Measurements from ENCODE around the gene NUDT13.
"Not testable (repeated sequence)": the region's sequence is repeated elsewhere in the genome, so short reads cannot be mapped to it uniquely, and the experiment has no call there.

The NUDT13 gene

DNA sequence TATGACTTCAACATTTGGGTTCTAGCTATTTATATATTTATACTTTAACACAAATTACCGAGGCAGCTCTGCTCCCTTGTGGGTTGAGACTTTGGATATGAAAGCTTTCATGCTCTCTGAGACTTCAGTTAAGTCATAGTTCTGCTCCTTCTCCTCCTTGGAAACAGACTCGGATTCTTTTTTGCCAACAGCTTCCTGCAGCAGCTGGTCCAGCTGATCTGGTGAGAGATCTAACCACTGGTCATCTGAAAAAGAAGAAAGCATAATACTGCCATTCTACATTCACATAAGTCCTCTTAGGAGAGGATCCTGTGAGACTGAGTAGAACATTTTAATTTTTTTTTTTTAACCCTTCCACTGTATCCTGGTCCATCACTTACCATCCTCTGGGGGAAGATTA is 29.0 kb downstream of the NUDT13 start:
- TF ChIP-seq, protein P1, sequence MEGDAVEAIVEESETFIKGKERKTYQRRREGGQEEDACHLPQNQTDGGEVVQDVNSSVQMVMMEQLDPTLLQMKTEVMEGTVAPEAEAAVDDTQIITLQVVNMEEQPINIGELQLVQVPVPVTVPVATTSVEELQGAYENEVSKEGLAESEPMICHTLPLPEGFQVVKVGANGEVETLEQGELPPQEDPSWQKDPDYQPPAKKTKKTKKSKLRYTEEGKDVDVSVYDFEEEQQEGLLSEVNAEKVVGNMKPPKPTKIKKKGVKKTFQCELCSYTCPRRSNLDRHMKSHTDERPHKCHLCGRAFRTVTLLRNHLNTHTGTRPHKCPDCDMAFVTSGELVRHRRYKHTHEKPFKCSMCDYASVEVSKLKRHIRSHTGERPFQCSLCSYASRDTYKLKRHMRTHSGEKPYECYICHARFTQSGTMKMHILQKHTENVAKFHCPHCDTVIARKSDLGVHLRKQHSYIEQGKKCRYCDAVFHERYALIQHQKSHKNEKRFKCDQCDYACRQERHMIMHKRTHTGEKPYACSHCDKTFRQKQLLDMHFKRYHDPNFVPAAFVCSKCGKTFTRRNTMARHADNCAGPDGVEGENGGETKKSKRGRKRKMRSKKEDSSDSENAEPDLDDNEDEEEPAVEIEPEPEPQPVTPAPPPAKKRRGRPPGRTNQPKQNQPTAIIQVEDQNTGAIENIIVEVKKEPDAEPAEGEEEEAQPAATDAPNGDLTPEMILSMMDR (IDR thresholded peaks at IDR 0.05; ENCODE audit: low read depth, low read length, missing control alignments) = no peak
- in situ Hi-C loops (cut with HindIII; ENCODE audit: low pct_ligation_motif_present, low sequenced_read_pairs) = no loop called here
- Histone ChIP-seq H3K36me3 (replicated peaks) (peaks cover 53% of the 10 kb centered on the region), H3K4me3 (ENCODE audit: low read depth, low read length) (no peak overlapping the region), H3K27me3 (replicated peaks) (no peaks in the 10 kb centered on the region), H3K27ac (no peak overlapping the region)
- no peak for DNase-seq

DNA sequence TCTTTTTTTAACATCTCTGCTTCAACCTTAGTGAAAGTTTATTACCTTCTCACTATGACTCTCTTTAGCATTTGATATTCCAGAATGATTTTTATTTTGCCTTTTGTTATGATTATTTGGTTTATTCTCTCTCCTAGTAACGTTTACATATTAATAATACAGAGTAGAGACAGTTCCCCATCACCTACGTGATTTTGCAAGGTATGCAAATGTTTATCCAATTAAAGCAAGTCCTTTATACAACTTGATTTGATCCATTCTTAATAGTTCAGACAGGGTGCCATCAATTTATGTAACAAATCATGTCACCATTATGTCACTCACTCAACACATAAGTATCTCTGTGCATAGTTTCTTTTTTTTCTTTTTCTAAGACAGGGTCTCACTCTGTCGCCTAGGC is 31.3 kb downstream of the NUDT13 start:
- TF ChIP-seq, protein P1 (IDR thresholded peaks at IDR 0.05; ENCODE audit: low read depth, low read length, missing control alignments) = no peak
- H3K36me3 ChIP-seq (replicated peaks) = peaks cover 50% of the 10 kb centered on the region
- DNase-seq = no peak
- H3K27ac ChIP-seq = no peak overlapping the region
- H3K4me3 ChIP-seq (ENCODE audit: low read depth, low read length) = no peak overlapping the region
- in situ Hi-C loops (cut with HindIII; ENCODE audit: low pct_ligation_motif_present, low sequenced_read_pairs) = no loop called here
- H3K27me3 ChIP-seq (replicated peaks) = no peaks in the 10 kb centered on the region

DNA sequence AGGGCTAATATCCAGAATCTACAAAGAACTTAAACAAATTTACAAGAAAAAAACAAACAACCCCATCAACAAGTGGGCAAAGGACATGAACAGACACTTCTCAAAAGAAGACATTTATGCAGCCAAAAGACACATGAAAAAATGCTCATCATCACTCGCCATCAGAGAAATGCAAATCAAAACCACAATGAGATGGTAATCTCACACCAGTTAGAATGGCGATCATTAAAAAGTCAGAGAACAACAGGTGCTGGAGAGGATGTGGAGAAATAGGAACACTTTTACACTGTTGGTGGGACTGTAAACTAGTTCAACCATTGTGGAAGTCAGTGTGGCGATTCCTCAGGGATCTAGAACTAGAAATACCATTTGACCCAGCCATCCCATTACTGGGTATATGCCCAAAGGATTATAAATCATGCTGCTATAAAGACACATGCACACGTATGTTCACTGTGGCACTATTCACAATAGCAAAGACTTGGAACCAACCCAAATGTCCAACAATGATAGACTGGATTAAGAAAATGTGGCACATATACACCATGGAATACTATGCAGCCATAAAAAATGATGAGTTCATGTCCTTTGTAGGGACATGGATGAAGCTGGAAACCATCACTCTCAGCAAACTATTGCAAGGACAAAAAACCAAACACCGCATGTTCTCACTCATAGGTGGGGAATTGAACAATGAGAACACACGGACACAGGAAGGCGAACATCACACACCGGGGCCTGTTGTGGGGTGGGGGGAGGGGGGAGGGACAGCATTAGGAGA is 40.6 kb downstream of the NUDT13 start:
- DNase-seq; H3K27ac ChIP-seq; in situ Hi-C loops (cut with HindIII; ENCODE audit: low pct_ligation_motif_present, low sequenced_read_pairs); H3K27me3 ChIP-seq (replicated peaks); H3K4me3 ChIP-seq (ENCODE audit: low read depth, low read length): not testable (repeated sequence)
- peaks cover 57% of the 10 kb centered on the region for H3K36me3 ChIP-seq (replicated peaks)

DNA sequence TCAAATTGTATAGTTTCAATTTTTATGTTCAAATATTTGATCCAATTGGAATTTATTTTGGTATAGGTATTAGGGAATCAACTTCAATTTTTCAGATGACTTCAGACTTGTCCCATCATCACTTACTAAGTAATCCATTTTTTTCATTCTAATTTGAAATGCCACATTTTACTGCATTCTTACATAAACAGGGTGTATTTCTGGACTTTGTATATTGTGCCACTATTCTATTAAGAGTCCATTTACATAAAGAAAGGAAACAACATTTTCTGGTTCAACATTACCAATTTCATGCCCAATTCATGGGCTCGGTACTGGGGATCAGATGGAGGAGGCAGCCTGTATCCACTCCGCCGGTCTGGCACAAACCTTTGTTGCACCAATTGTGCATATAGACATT is 41.8 kb downstream of the NUDT13 start:
- Histone ChIP-seq H3K27ac (no peak overlapping the region), H3K27me3 (replicated peaks) (no peaks in the 10 kb centered on the region), H3K36me3 (replicated peaks) (peaks cover 55% of the 10 kb centered on the region), H3K4me3 (ENCODE audit: low read depth, low read length) (no peak overlapping the region)
- TF ChIP-seq, protein P1 (IDR thresholded peaks at IDR 0.05; ENCODE audit: low read depth, low read length, missing control alignments) = no peak
- no peak for DNase-seq
- in situ Hi-C loops (cut with HindIII; ENCODE audit: low pct_ligation_motif_present, low sequenced_read_pairs) = no loop called here

DNA sequence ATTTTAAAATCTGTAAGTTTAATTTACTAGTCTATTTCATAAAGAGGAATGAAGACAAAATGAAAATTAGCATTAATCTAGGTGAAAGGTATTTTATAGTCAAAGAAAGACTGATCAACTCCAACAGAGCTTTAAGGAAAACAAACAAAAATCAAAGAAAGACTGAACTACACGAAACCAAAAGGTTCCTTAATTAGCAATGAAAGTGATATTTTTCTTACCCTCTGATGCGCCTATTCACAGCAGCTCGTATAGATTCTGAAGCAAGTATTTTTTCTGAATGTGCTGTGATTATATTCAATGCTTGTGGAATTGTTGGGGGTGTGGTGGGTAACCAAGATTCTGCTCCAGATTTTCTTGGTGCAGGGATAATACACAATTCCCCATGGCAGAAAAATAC is 45.8 kb downstream of the NUDT13 start:
- TF ChIP-seq, protein P1 (IDR thresholded peaks at IDR 0.05; ENCODE audit: low read depth, low read length, missing control alignments) = no peak
- no peaks in the 10 kb centered on the region for H3K27me3 ChIP-seq (replicated peaks)
- H3K27ac ChIP-seq = no peak overlapping the region
- no peak overlapping the region for H3K4me3 ChIP-seq (ENCODE audit: low read depth, low read length)
- DNase-seq = no peak
- peaks cover 45% of the 10 kb centered on the region for H3K36me3 ChIP-seq (replicated peaks)
- in situ Hi-C loops (cut with HindIII; ENCODE audit: low pct_ligation_motif_present, low sequenced_read_pairs) = no loop called here

DNA sequence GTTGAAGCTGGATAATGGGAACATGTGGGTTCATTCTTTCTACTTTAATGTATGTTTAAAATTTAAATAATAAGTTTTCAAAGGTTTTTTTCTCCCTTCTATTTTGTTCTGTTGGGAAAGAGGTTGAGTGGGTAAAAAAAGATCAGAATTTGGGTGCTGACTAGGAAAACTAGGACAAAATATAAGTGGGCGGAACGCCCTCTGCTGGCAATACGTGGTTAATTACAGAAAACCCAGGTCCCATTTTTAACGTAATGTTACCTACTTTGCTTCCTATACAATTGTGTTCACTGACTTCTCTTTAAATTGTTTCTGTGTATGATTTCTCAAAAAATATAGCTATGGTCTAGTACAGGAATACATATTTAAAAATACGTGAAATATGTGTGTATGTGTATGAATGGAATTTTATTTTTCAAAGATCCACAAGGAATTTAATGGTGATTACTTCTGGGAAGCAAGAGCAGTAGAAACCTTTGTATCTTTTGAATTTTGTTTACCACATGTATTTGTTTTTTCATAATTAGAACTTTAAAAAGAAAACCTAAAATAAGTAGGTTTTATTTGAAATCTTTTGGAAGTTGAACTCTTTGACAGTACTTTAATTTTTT is 48.9 kb downstream of the NUDT13 start:
- H3K27me3 ChIP-seq (replicated peaks) = no peaks in the 10 kb centered on the region
- peak; percentile 57 for DNase-seq
- no peak overlapping the region for H3K4me3 ChIP-seq (ENCODE audit: low read depth, low read length)
- H3K27ac ChIP-seq = no peak overlapping the region
- TF ChIP-seq, protein P1 (IDR thresholded peaks at IDR 0.05; ENCODE audit: low read depth, low read length, missing control alignments) = peak; percentile 72
- H3K36me3 ChIP-seq (replicated peaks) = peaks cover 44% of the 10 kb centered on the region
- in situ Hi-C loops (cut with HindIII; ENCODE audit: low pct_ligation_motif_present, low sequenced_read_pairs) = no loop called here
